Heart left ventricle (tissue), 16 donors: Measurements from ENCODE around the gene IFITM1. TPM values are rescaled to one million over a fixed set of nuclear protein-coding genes. Genes with fewer than 3 reads are reported as not detected.
"Not testable (repeated sequence)": the region's sequence is repeated elsewhere in the genome, so short reads cannot be mapped to it uniquely, and the experiment has no call there.

Experiments used
- ATAC-seq, 4 donors: fragments of 200-7000 bp; cut with Tn5 transposase; one replicate each; pipeline ENCODE4 v1.9.1; 2020 to 2022; ENCODE audit warnings: moderate library complexity in 4 of 4, mild to moderate bottlenecking in 3 of 4, moderate number of reproducible peaks in 1 of 4
- DNase-seq, 5 donors: peaks; one replicate each; pipeline ENCODE4 v3.0.0-alpha.2; 2020
- H3K27ac ChIP-seq, 12 donors: fragments of 200-600 bp; sonication (generic) in 4 of 12; one replicate each; pipeline versions ENCODE4 v1.5.0 to v1.8.0; 2016 to 2022; ENCODE audit warnings: mild to moderate bottlenecking in 2 of 12
- H3K27me3 ChIP-seq, 9 donors: fragments of 200-600 bp; sonication (generic) in 2 of 9; one replicate each; pipeline versions ENCODE4 v1.5.1 to v1.8.0; 2016 to 2022; ENCODE audit warnings: mild to moderate bottlenecking in 3 of 9
- H3K36me3 ChIP-seq, 9 donors: fragments of 200-600 bp; sonication (generic) in 2 of 9; one replicate each; pipeline versions ENCODE4 v1.5.0 to v1.8.0; 2018 to 2022; ENCODE audit warnings: mild to moderate bottlenecking in 2 of 9
- H3K4me1 ChIP-seq, 12 donors: fragments of 200-600 bp; sonication (generic) in 4 of 12; one replicate each; pipeline versions ENCODE4 v1.5.0 to v1.8.0; 2016 to 2022; ENCODE audit warnings: mild to moderate bottlenecking in 3 of 12
- H3K4me3 ChIP-seq, 12 donors: fragments of 200-600 bp; sonication (generic) in 4 of 12; one replicate each; pipeline versions ENCODE4 v1.5.0 to v1.8.0; 2017 to 2022; ENCODE audit warnings: mild to moderate bottlenecking in 9 of 12, moderate library complexity in 4 of 12
- H3K9me3 ChIP-seq, 12 donors: fragments of 200-600 bp; sonication (generic) in 4 of 12; one replicate each; pipeline versions ENCODE4 v1.5.0 to v1.8.0; 2016 to 2022; ENCODE audit warnings: mild to moderate bottlenecking in 1 of 12
- CTCF ChIP-seq, 12 donors: fragments of 200-600 bp; sonication (generic) in 4 of 12; IDR thresholded peaks; one replicate each; pipeline versions ENCODE4 v1.5.0 to v1.8.0; 2018 to 2022; ENCODE audit warnings: antibody characterized with exemption in 12 of 12, mild to moderate bottlenecking in 5 of 12
- POLR2A ChIP-seq, 2 donors: fragments of 450-650 bp; IDR thresholded peaks; one replicate each; pipeline ENCODE4 v1.6.1; 2017; ENCODE audit warnings: antibody characterized with exemption in 2 of 2, mild to moderate bottlenecking in 2 of 2, moderate library complexity in 2 of 2
- WGBS, 4 donors: extraction: QIAGEN DNeasy Blood & Tissue Kit in 2 of 4; methylation state at CpG; one replicate each; pipeline versions ENCODE4 v1.1.5 to v1.1.7; 2013 to 2018; 5-methylcytosine and 5-hydroxymethylcytosine counted together
- intact Hi-C, 10 donors: fragments of 100-400 bp; cut with DNase I; formaldehyde crosslinking; loops; one replicate each; pipeline versions ENCODE4 v1.11.1 to v1.14.2; 2022
- polyA plus RNA-seq, 2 donors: library from polyadenylated mRNA; stranded (reverse); fragments of 200-250 nt; gene quantifications; one replicate each; pipeline ENCODE4 v1.2.3, GENCODE V29; 2013
- total RNA-seq, 9 donors: library from RNA; depleted of rRNA in 2 of 9; stranded (reverse); fragments of >200 nt in 2 of 9; fragmentation: NEBNext Ultra II Directional in 3 of 9; extraction: Animal tissue kit (Norgen Biotek cat#: 25700) in 3 of 9; gene quantifications; one replicate each; pipeline versions ENCODE4 v1.1.0 to v1.2.4, GENCODE V29; 2016 to 2023
- donor health status: ischemic (EF 13 %, LVEDD 7.1; RV severe dilation, severe dysfunction).
- donor health status: healthy with polysubstance abuse.
- donor health status: DM: no; HTN: yes; CAD: no.
- donor health status: DM: no; HTN: no; CAD: no.
- donor health status: ischemic (EF 25% LVEDD 6.9; RV normal size, moderate dysfunction).
- donor health status: ischemic (EF 25% LVEDD 5.7; RV mildly dilated, moderate dysfunction).
- donor health status: healthy.
- donor health status: DM: yes; HTN: yes; CAD: no.
- donor health status: ischemic (EF 35%, LVEDD 5.7; RV mildly dilated, moderate dysfunction).
- donor health status: nonischemic (EF 11% LVEDD 7.7; RV severe dilation, severe dysfunction).
- donor health status: DM: yes; HTN: yes; CAD: no.
- donor health status: PGD.
- donor health status: ischemic (EF 29% LVEDD 5.4; RV normal size, mild dysfunction).
- donor health status: nonischemic (EF 23%, LVEDD 6.1; RV moderate dilation, normal function).

Gene IFITM1
- total and polyA plus RNA-seq, 11 donors, result 61.3 to 278 (median 132) TPM

GRCh38 chr11:319121-319887 lies 5.5 kb downstream of the IFITM1 start:
- not testable (repeated sequence) for H3K9me3 ChIP-seq
- 21 to 58% (median 30%) methylated on average over 11 to 20 of the region's 29 CpGs for WGBS, 4 donors
- peak in 2 of 5 donors; percentile 26 to 62 for DNase-seq
- Histone ChIP-seq H3K4me3 (peak overlapping the region; percentile 51 to 97 (median 82)), H3K4me1 (peaks cover 0 to 34% (median 12%) of the 10 kb centered on the region in 12 donors), H3K36me3 (peaks cover 0 to 20% (median 0%) of the 10 kb centered on the region in 9 donors), H3K27me3 (peaks cover 0 to 22% (median 7%) of the 10 kb centered on the region in 9 donors), H3K27ac (peak overlapping the region; percentile 88 to 99 (median 95))
- intact Hi-C loops, result loop anchor here in 1 of 10 donors (5.0 kb wide), 1 partner anchor 33 kb away; no protein-coding TSS in a partner anchor
- peak; percentile 4 to 32 (median 26) for ATAC-seq

- WGBS, 4 donors, result 26 to 36% (median 34%) methylated on average over 3 to 10 of the region's 10 CpGs
- not testable (repeated sequence) for H3K9me3 ChIP-seq
- Histone ChIP-seq H3K4me3 (peak overlapping the region; percentile 51 to 97 (median 82)), H3K36me3 (peaks cover 0 to 20% (median 0%) of the 10 kb centered on the region in 9 donors), H3K27ac (peak overlapping the region; percentile 88 to 99 (median 96)), H3K4me1 (peaks cover 0 to 40% (median 18%) of the 10 kb centered on the region in 12 donors), H3K27me3 (peaks cover 0 to 22% (median 7%) of the 10 kb centered on the region in 9 donors)
- ATAC-seq (peak; percentile 2 to 23 (median 8)), DNase-seq (peak in 1 of 5 donors; percentile 42)
- intact Hi-C loops, result loop anchor here in 1 of 10 donors (5.0 kb wide), 1 partner anchor 32 kb away; no protein-coding TSS in a partner anchor
These were observed 6.0 kb downstream of the IFITM1 start for GRCh38 chr11:319888-320273.

GRCh38 chr11:324156-324555 lies 10.3 kb downstream of the IFITM1 start:
- H3K4me3 ChIP-seq, result peak overlapping the region in 2 of 12 donors; percentile 20 to 42
- no peaks in the 10 kb centered on the region for H3K36me3 ChIP-seq
- DNase-seq, result peak in 1 of 5 donors; percentile 10
- TF ChIP-seq POLR2A (IDR thresholded peaks at IDR 0.05), result no peak
- 56 to 64% (median 61%) methylated on average over 11 of the region's 11 CpGs for WGBS, 4 donors
- H3K4me1 ChIP-seq, result peaks cover 3 to 54% (median 34%) of the 10 kb centered on the region in 12 donors
- intact Hi-C loops, result loop anchor here in 1 of 10 donors (2.0 kb wide), 1 partner anchor 31 kb away; no protein-coding TSS in a partner anchor
- no peaks in the 10 kb centered on the region for H3K27me3 ChIP-seq
- peak overlapping the region; percentile 79 to 99 (median 94) for H3K27ac ChIP-seq
- H3K9me3 ChIP-seq, result no peaks in the 10 kb centered on the region
- ATAC-seq, result no peak

- not testable (repeated sequence) for H3K36me3 ChIP-seq, H3K9me3 ChIP-seq, H3K27me3 ChIP-seq, ATAC-seq
- intact Hi-C loops, result loop anchor here in 1 of 10 donors (2.0 kb wide), 1 partner anchor 30 kb away; no protein-coding TSS in a partner anchor
- H3K4me1 ChIP-seq, result peaks cover 3 to 61% (median 34%) of the 10 kb centered on the region in 12 donors
- peak overlapping the region; percentile 89 to 99 (median 94) for H3K27ac ChIP-seq
- peak overlapping the region in 6 of 12 donors; percentile 8 to 42 (median 25) for H3K4me3 ChIP-seq
- DNase-seq, result peak in 3 of 5 donors; percentile 48 to 72 (median 59)
- 47 to 63% (median 53%) methylated on average over 26 to 30 of the region's 34 CpGs for WGBS, 4 donors
These were observed 11.0 kb downstream of the IFITM1 start for GRCh38 chr11:324593-325517.

GRCh38 chr11:325796-326591 lies 12.2 kb downstream of the IFITM1 start:
- peak overlapping the region in 6 of 12 donors; percentile 5 to 30 (median 24) for H3K4me3 ChIP-seq
- no peaks in the 10 kb centered on the region for H3K36me3 ChIP-seq
- no peak for TF ChIP-seq POLR2A (IDR thresholded peaks at IDR 0.05)
- no peak for TF ChIP-seq CTCF (IDR thresholded peaks at IDR 0.05)
- intact Hi-C loops, result loop anchor here in 3 of 10 donors (2.0 kb wide), 2 partner anchors 27 to 29 kb away; no protein-coding TSS in a partner anchor
- DNase-seq (peak in 1 of 5 donors; percentile 61), ATAC-seq (peak in 3 of 4 donors; percentile 6 to 50 (median 21))
- H3K9me3 ChIP-seq, result no peaks in the 10 kb centered on the region
- WGBS, 4 donors, result 65 to 78% (median 76%) methylated on average over 29 to 30 of the region's 30 CpGs
- H3K27me3 ChIP-seq, result no peaks in the 10 kb centered on the region
- H3K27ac ChIP-seq, result peak overlapping the region; percentile 89 to 99 (median 94)
- H3K4me1 ChIP-seq, result peaks cover 3 to 72% (median 34%) of the 10 kb centered on the region in 12 donors
